Measurements from ENCODE around the gene GARS1.
"Not testable (repeated sequence)": the region's sequence is repeated elsewhere in the genome, so short reads cannot be mapped to it uniquely, and the experiment has no call there.

GARS1 gene

GRCh38 chr7:30572212-30572841, 22.4 kb upstream of the GARS1 start:
- DNase-seq (ENCODE audit: low read depth), result no peak

DNA sequence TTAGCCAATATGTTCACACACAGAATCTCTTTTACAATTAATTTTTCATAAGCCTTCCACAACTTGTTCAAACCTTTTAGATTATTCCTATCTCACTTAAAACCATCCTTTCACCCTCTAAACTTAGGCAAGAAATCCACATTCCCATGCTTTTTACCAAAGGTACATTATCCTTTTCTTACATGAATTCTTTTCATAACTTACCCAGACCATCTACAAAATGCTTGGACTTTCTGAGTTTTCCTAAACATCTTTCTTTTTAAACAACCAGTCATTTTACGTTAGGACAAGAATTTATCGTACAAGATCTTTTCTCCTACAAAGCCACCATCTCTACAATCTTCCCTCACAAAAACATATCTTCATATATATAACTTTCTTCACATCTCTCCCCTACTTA, 18.8 kb upstream of the GARS1 start:
- DNase-seq (ENCODE audit: low read depth), result no peak

DNA sequence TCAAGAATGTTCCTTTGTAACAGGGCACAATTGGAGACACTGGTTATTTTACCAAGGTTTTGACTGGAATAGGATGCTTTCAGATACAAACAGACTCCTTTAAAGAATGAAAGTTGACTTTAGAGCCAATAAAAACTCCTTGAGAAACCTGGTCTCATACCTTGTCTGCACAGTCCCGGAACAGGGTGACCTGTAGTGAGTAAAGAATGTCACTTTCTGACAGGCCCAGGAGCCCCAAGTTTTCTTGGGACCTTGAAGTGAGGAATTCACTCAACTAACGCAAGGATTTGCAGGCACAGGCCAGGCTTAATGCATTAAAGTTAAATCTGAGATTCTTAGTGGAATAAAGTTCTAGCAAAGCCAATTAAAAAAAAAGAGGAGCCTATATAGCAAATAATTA, 11.5 kb upstream of the GARS1 start:
- DNase-seq (ENCODE audit: low read depth), result no peak

DNA sequence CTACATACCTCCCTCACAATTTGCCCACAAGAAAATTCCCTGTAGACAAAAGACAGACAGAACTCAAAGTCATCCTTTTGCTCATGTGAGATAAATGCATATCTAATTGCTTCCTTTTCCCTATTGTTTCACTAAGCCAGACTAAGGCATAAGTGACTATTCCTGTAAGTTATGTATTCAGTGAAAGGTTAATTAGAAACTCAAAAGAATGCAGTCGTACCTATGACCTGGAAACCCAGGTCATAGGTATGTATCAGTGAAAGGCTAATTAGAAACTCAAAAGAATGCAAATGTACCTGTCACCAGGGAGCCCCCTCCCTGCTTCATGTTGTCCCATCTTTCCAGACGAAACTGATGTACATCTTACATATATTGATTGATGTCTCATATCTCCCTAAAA, 10.3 kb upstream of the GARS1 start:
- DNase-seq (ENCODE audit: low read depth), result no peak

DNA sequence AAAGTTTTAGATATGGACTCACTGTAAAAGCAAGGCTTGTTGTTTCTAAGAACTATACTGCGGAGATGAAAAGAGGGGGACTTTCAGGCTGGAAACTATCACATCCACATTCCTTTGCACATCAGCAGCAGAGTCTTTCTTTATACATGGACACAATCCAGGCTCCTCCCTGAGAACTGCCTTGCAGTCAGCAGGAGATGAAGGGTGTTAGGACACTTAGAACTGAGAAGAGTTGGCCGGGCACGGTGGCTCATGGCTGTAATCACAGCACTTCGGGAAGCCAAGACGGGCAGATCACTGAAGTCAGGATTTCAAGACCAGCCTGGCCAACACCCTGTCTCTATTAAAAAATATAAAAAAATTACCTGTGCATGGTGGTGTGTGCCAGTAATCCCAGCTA, 9.7 kb upstream of the GARS1 start:
- DNase-seq (ENCODE audit: low read depth), result no peak

- DNase-seq (ENCODE audit: low read depth), result no peak
These were observed 9.0 kb upstream of the GARS1 start for GRCh38 chr7:30585675-30586074.

DNA sequence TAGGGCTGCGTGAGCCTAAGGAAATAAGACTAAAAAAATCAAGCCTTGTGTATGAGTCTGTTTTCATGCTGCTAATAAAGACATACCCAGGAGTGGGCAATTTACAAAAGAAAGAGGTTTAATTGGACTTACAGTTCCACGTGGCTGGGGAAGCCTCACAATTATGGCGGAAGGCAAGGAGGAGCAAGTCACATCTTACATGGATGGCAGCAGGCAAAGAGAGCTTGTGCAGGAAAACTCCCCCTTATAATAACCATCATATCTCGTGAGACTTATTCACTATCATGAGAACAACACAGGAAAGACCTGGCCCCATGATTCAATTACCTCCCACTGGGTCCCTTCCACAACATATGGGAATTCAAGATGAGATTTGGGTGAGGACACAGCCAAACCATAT, 7.1 kb upstream of the GARS1 start:
- DNase-seq (ENCODE audit: low read depth), result not testable (repeated sequence)

GRCh38 chr7:30589111-30589510, 5.6 kb upstream of the GARS1 start:
- DNase-seq (ENCODE audit: low read depth), result no peak

DNA sequence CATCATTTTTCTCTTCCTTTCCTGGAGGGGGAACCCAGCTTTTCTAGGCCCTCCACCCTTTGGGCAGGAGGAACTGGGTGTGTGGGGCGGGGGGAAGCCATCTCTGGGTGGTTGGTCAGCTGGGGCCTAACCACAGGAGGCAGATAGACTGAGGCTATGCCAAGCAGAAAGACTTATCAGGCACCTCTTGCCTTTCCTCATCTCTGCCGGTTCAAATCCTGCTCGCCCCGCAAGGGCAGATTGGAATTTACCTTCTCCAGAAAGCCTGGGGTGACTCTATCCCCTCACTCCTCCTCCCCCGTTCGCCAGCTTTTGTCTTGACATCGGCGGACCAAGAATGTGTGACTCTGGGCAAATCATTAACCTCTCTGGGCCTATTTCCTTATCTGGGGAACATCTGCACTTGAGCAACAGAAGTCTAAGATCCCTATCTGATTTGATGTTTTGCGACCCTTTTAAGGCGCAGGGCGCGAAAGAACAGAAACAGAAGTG, 584 bp upstream of the GARS1 start:
- DNase-seq (ENCODE audit: low read depth), result peak; percentile 4

DNA sequence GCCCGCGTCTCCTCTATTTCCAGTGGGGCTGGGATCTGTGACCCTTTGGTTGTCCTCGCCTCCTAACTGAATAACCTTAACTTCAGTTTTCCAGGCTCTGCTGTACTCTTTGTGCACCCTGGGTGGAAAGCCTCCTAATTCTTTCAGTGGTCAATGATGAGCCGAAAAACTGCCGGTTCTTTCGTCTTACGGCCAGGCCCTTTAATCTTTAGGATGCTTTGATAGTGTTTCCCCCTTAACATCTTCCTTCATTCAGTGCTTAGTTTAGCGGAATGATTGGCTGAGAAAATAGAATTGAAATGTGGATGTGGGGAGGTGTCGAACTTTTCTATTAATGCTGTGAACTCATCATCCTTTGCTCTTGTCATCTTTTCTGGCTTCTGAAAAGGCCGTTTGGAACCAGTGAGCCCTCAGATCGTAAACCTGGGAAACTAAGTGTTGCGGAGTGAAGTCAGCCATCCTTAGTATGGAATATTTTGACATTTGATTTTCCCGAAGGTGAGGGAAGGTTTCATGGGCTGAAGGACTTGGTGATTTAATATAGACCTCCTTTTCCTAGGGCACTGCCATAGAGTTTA, 847 bp downstream of the GARS1 start:
- no peak for DNase-seq (ENCODE audit: low read depth)

- no peak for DNase-seq (ENCODE audit: low read depth)
These were observed 1.4 kb downstream of the GARS1 start for GRCh38 chr7:30596014-30596641.

DNA sequence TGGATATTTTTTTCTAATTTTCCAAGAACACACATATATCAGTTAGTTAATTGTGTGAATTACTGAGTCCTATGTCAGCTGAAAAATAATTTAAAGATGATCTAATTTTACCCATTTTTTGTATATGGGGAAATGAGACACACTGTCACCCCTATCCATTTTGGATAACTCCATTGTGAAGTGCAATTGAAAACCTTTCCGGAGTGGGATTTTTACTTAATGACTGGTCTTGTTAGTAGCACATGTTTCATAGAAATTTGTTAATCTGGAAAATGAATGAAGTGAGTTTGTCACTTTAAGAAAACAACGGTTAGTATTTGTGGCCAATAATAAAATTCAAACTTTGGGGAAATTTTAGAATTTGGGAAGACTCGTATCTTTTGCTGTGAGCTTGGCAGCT, 2.0 kb downstream of the GARS1 start:
- no peak for DNase-seq (ENCODE audit: low read depth)

DNA sequence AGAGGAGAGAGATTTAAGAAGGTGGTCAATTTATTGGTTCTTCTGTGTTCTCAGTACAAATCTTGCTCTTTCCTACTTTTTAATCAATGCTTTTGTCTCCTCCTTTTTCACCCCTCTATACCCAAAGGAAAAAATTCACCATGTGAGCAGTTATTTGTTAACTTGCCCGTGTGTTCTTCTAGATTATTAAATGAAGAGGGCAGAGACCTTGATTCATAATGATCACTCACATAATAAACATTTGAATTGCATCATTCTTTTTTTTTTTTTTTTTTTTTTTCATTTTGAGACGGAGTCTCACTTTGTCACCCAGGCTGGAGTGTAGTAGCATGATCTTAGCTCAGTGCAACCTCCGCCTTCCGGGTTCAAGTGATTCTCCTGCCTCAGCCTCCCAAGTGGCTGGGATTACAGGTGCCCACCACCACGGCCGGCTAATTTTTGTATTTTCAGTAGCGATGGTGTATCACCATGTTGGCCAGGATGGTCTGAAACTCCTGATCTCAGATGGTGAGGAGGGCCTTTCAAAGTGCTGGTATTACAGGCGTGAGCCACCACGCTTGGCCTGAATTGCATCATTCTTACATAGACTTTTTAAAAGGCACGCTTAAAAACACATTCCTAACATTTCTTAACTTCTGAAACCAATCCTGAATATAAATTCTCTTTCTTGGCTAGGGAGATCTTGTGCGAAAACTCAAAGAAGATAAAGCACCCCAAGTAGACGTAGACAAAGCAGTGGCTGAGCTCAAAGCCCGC, 3.6 kb downstream of the GARS1 start:
- no peak for DNase-seq (ENCODE audit: low read depth)

- no peak for DNase-seq (ENCODE audit: low read depth)
These were observed 10.2 kb downstream of the GARS1 start for GRCh38 chr7:30604901-30605300.

- no peak for DNase-seq (ENCODE audit: low read depth)
These were observed 11.2 kb downstream of the GARS1 start for GRCh38 chr7:30605832-30606231.

- DNase-seq (ENCODE audit: low read depth), result no peak
These were observed 18.1 kb downstream of the GARS1 start for GRCh38 chr7:30612658-30613265.

GRCh38 chr7:30613366-30614325, 19.0 kb downstream of the GARS1 start:
- no peak for DNase-seq (ENCODE audit: low read depth)

DNA sequence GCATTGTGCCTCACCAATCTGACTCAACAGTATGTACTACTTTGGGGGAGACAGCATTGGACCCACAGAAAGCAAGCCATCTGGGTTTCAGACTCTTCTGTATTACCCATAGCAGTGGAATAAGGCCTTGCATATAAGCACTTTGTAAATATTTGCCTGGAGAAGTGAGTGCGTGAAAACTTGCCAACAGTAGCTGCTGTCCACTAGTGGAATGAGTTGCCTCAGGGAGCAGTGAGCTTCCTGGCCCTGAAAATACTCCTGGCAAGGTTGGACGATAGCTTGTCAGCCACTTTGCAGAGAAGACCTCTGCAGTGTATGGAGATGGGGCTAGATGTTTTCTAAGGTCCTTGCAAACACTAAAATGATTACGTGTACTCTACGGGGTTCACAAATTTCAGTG, 21.6 kb downstream of the GARS1 start:
- DNase-seq (ENCODE audit: low read depth), result no peak

- no peak for DNase-seq (ENCODE audit: low read depth)
These were observed 22.7 kb downstream of the GARS1 start for GRCh38 chr7:30617359-30617758.

GRCh38 chr7:30618080-30618676, 23.5 kb downstream of the GARS1 start:
- DNase-seq (ENCODE audit: low read depth), result no peak

DNA sequence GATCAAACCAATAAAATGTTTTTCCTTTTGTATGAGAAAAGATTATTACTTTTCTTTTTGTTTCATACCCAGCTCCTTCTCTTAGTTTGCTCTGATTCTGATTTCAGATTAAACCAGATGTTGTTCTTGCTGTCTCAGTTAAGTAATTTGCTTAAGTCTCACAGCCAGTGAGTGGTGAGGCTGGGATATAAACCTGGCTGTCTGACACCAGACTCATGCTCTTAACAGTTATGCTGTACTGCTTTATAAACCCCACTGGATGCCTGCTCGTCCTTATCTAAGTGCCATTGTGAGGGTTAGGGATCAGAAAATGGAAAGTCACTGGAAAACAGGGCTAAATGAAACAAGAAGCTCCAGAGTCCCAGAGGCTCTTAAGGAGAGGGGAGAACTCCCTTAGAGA, 24.3 kb downstream of the GARS1 start:
- DNase-seq (ENCODE audit: low read depth), result no peak

Data from T follicular helper cell (primary cell).